ENCODE measurements around the gene SLC66A3. TPM values are rescaled to one million over a fixed set of nuclear protein-coding genes. Genes with fewer than 3 reads are reported as not detected.

Gene SLC66A3
- total RNA-seq, 1 donor: 68.8 TPM

GRCh38 chr2:11213975-11214374 lies 58.7 kb downstream of the SLC66A3 start:
- Histone ChIP-seq H3K4me2 (ENCODE audit: insufficient read depth, low read length) (no peak overlapping the region), H3K4me3 (ENCODE audit: insufficient read depth, low read length) (no peak overlapping the region), H3K27me3 (ENCODE audit: insufficient read depth, low read length) (no peaks in the 10 kb centered on the region), H2AFZ (ENCODE audit: low read length) (no peak overlapping the region), H3K27ac (ENCODE audit: low read depth, low read length) (no peak overlapping the region), H4K20me1 (ENCODE audit: insufficient read depth, low read length) (no peaks in the 10 kb centered on the region), H3K36me3 (ENCODE audit: insufficient read depth, low read length) (peaks cover 26% of the 10 kb centered on the region), H3K79me2 (ENCODE audit: insufficient read depth, low read length) (no peaks in the 10 kb centered on the region), H3K4me1 (ENCODE audit: insufficient read depth, low read length) (peaks cover 18% of the 10 kb centered on the region), H3K9me3 (ENCODE audit: low read depth, low read length) (no peaks in the 10 kb centered on the region)
- TF ChIP-seq, protein P1, sequence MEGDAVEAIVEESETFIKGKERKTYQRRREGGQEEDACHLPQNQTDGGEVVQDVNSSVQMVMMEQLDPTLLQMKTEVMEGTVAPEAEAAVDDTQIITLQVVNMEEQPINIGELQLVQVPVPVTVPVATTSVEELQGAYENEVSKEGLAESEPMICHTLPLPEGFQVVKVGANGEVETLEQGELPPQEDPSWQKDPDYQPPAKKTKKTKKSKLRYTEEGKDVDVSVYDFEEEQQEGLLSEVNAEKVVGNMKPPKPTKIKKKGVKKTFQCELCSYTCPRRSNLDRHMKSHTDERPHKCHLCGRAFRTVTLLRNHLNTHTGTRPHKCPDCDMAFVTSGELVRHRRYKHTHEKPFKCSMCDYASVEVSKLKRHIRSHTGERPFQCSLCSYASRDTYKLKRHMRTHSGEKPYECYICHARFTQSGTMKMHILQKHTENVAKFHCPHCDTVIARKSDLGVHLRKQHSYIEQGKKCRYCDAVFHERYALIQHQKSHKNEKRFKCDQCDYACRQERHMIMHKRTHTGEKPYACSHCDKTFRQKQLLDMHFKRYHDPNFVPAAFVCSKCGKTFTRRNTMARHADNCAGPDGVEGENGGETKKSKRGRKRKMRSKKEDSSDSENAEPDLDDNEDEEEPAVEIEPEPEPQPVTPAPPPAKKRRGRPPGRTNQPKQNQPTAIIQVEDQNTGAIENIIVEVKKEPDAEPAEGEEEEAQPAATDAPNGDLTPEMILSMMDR (IDR thresholded peaks at IDR 0.05; ENCODE audit: extremely low read depth, low read depth, low read length): no peak
- no peak for DNase-seq (ENCODE audit: insufficient read length, low spot score, missing footprints)

DNA sequence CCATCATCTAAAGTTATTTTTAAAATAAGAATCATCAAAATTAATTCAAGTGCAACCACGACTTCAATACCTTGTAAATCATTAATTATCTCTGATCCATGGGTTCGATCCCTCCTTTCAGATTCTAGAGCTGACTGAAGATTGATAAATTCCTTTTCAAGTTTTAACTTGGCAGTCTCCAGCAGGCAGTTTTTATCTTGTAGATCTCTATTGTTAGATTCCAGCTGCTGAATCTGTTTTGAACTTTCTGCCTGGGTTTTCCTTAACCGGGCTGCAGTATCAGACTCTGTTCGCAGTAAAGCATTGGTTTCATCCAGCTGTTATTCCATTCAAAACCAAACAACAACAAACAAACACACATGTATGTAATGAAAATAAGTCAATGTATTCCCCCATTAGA lies 59.5 kb downstream of the SLC66A3 start:
- peaks cover 27% of the 10 kb centered on the region for H3K36me3 ChIP-seq (ENCODE audit: insufficient read depth, low read length)
- no peaks in the 10 kb centered on the region for H3K9me3 ChIP-seq (ENCODE audit: low read depth, low read length)
- no peak overlapping the region for H3K27ac ChIP-seq (ENCODE audit: low read depth, low read length)
- H4K20me1 ChIP-seq (ENCODE audit: insufficient read depth, low read length): no peaks in the 10 kb centered on the region
- H3K4me1 ChIP-seq (ENCODE audit: insufficient read depth, low read length): peaks cover 18% of the 10 kb centered on the region
- no peak overlapping the region for H3K4me2 ChIP-seq (ENCODE audit: insufficient read depth, low read length)
- no peaks in the 10 kb centered on the region for H3K27me3 ChIP-seq (ENCODE audit: insufficient read depth, low read length)
- no peak for DNase-seq (ENCODE audit: insufficient read length, low spot score, missing footprints)
- no peak overlapping the region for H2AFZ ChIP-seq (ENCODE audit: low read length)
- TF ChIP-seq, protein P1 (IDR thresholded peaks at IDR 0.05; ENCODE audit: extremely low read depth, low read depth, low read length): no peak
- no peaks in the 10 kb centered on the region for H3K79me2 ChIP-seq (ENCODE audit: insufficient read depth, low read length)
- no peak overlapping the region for H3K4me3 ChIP-seq (ENCODE audit: insufficient read depth, low read length)

DNA sequence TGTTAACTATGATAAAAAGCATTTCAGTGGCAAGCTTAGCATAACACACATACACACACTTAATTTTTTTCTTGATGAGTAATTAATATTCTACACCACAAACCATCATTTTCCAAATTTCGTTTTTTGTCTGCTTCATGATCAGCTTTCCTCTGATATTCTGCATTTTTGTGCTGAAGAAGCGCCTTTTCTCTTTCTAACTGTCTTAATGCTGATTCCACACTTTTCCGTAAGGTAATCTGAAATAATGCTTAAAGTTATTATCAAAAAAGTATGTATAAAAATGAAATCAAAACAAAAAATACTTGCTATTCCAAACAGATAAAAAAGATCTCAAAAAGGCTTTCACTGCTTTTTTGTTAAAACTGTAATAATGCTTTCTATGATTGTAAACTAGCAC lies 60.1 kb downstream of the SLC66A3 start:
- Histone ChIP-seq H3K36me3 (ENCODE audit: insufficient read depth, low read length) (peaks cover 25% of the 10 kb centered on the region), H3K9me3 (ENCODE audit: low read depth, low read length) (no peaks in the 10 kb centered on the region), H3K79me2 (ENCODE audit: insufficient read depth, low read length) (no peaks in the 10 kb centered on the region), H3K27ac (ENCODE audit: low read depth, low read length) (no peak overlapping the region), H4K20me1 (ENCODE audit: insufficient read depth, low read length) (no peaks in the 10 kb centered on the region), H3K27me3 (ENCODE audit: insufficient read depth, low read length) (no peaks in the 10 kb centered on the region), H3K4me2 (ENCODE audit: insufficient read depth, low read length) (no peak overlapping the region), H3K4me3 (ENCODE audit: insufficient read depth, low read length) (no peak overlapping the region), H2AFZ (ENCODE audit: low read length) (no peak overlapping the region), H3K4me1 (ENCODE audit: insufficient read depth, low read length) (peaks cover 18% of the 10 kb centered on the region)
- no peak for DNase-seq (ENCODE audit: insufficient read length, low spot score, missing footprints)
- TF ChIP-seq, protein P1 (IDR thresholded peaks at IDR 0.05; ENCODE audit: extremely low read depth, low read depth, low read length): no peak

DNA sequence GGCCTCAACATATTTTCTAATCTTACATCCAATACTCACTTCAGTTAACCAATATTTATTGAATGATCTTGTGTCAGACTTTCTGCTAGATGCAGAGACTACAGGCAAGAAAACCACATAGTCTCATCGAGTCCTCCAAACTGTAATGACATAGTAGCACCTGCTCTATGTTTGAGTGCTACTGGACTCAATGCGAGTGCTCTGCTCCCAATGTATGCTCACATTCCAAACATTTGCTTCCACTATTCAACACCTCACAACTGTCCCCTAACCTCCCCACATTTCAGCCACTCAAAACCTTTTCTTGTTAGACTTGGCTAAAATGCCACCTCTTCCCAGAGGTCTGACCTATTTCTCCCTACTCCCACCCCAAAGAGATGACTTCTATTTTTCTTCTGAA lies 65.2 kb downstream of the SLC66A3 start:
- Histone ChIP-seq H2AFZ (ENCODE audit: low read length) (no peak overlapping the region), H3K36me3 (ENCODE audit: insufficient read depth, low read length) (peaks cover 18% of the 10 kb centered on the region), H3K9me3 (ENCODE audit: low read depth, low read length) (no peaks in the 10 kb centered on the region), H3K4me3 (ENCODE audit: insufficient read depth, low read length) (no peak overlapping the region), H3K27ac (ENCODE audit: low read depth, low read length) (no peak overlapping the region), H4K20me1 (ENCODE audit: insufficient read depth, low read length) (no peaks in the 10 kb centered on the region), H3K4me1 (ENCODE audit: insufficient read depth, low read length) (peaks cover 3% of the 10 kb centered on the region), H3K4me2 (ENCODE audit: insufficient read depth, low read length) (no peak overlapping the region), H3K79me2 (ENCODE audit: insufficient read depth, low read length) (peaks cover 3% of the 10 kb centered on the region), H3K27me3 (ENCODE audit: insufficient read depth, low read length) (no peaks in the 10 kb centered on the region)
- TF ChIP-seq, protein P1 (IDR thresholded peaks at IDR 0.05; ENCODE audit: extremely low read depth, low read depth, low read length): no peak
- no peak for DNase-seq (ENCODE audit: insufficient read length, low spot score, missing footprints)
